ENCODE results near the gene CXCR6. TPM values are rescaled to one million over a fixed set of nuclear protein-coding genes. Genes with fewer than 3 reads are reported as not detected.

The CXCR6 gene
- total and polyA plus RNA-seq, 2 donors (not counting 1 experiment from before 2014, with no cell fraction given), result not detected

DNA sequence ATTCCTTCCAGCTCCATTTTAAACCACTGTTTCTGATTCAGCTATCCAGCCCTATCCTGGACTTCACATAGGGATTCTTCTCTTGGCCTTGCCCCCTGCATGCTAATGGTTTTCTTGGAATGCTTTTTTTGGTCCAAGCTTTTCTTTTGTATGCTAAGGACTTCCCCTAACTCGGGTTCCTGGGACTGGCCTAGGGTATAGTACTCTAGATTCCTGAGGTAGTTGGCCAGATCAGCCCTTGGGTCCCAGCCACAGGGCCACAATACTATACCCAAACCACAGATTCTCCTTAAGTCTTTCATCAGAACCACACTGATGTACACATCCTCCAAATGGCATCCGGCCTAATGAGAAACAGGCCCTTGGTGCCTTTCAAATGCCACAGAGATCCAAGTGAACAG lies 49.6 kb downstream of the CXCR6 start:
- peak overlapping the region; percentile 46 for H3K27ac ChIP-seq (ENCODE audit: insufficient read depth, low read length)
- no peak overlapping the region for H3K4me2 ChIP-seq (ENCODE audit: extremely low read depth, insufficient read depth, low read length)

GRCh38 chr3:45993421-45994027 lies 50.3 kb downstream of the CXCR6 start:
- Histone ChIP-seq H3K27ac (ENCODE audit: insufficient read depth, low read length) (peak overlapping the region; percentile 46), H3K4me1 (ENCODE audit: control insufficient read depth, extremely low read depth, insufficient read depth, low read length) (peaks cover 15% of the 10 kb centered on the region), H3K79me2 (ENCODE audit: control insufficient read depth, insufficient read depth, low read length) (peaks cover 17% of the 10 kb centered on the region), H3K9ac (ENCODE audit: insufficient read depth, low read length) (no peak overlapping the region), H3K4me2 (ENCODE audit: extremely low read depth, insufficient read depth, low read length) (no peak overlapping the region), H3K36me3 (ENCODE audit: control insufficient read depth, insufficient read depth, low read length) (no peaks in the 10 kb centered on the region), H4K20me1 (ENCODE audit: control insufficient read depth, extremely low read depth, insufficient read depth, low read length) (no peaks in the 10 kb centered on the region), H3K9me3 (ENCODE audit: control insufficient read depth, insufficient read depth, low read depth, low read length) (no peaks in the 10 kb centered on the region), H3K27me3 (ENCODE audit: control insufficient read depth, insufficient read depth, low read length) (no peaks in the 10 kb centered on the region), H3K4me3 (replicated peaks in 1 of 4; ENCODE audit: control extremely low read depth in 1 of 4, insufficient read depth in 1 of 4, low read depth in 3 of 4, low read length in 4 of 4) (no peak overlapping the region), H2AFZ (ENCODE audit: low read length) (no peak overlapping the region)
- TF ChIP-seq EZH2 (IDR thresholded peaks at IDR 0.05; ENCODE audit: low read length, missing control alignments), result no peak
- no peak for TF ChIP-seq CTCF (conservative IDR thresholded peaks at IDR 0.05 in 1 of 2, IDR thresholded peaks at IDR 0.05 in 1 of 2; ENCODE audit: low read depth in 1 of 2, low read length in 2 of 2)
- no peak for DNase-seq (ENCODE audit: low read depth in 2 of 2)

More for the DNA sequence above, 49.6 kb downstream of the CXCR6 start:
- Histone ChIP-seq H3K36me3 (ENCODE audit: control insufficient read depth, insufficient read depth, low read length) (no peaks in the 10 kb centered on the region), H3K4me1 (ENCODE audit: control insufficient read depth, extremely low read depth, insufficient read depth, low read length) (peaks cover 22% of the 10 kb centered on the region), H2AFZ (ENCODE audit: low read length) (no peak overlapping the region), H3K9me3 (ENCODE audit: control insufficient read depth, insufficient read depth, low read depth, low read length) (no peaks in the 10 kb centered on the region), H4K20me1 (ENCODE audit: control insufficient read depth, extremely low read depth, insufficient read depth, low read length) (no peaks in the 10 kb centered on the region), H3K27me3 (ENCODE audit: control insufficient read depth, insufficient read depth, low read length) (no peaks in the 10 kb centered on the region), H3K4me3 (replicated peaks in 1 of 4; ENCODE audit: control extremely low read depth in 1 of 4, insufficient read depth in 1 of 4, low read depth in 3 of 4, low read length in 4 of 4) (no peak overlapping the region), H3K9ac (ENCODE audit: insufficient read depth, low read length) (no peak overlapping the region), H3K79me2 (ENCODE audit: control insufficient read depth, insufficient read depth, low read length) (peaks cover 23% of the 10 kb centered on the region)
- TF ChIP-seq CTCF (conservative IDR thresholded peaks at IDR 0.05 in 1 of 2, IDR thresholded peaks at IDR 0.05 in 1 of 2; ENCODE audit: low read depth in 1 of 2, low read length in 2 of 2) (no peak), EZH2 (IDR thresholded peaks at IDR 0.05; ENCODE audit: low read length, missing control alignments) (no peak)
- peak in 1 of 2 donors; percentile 95 for DNase-seq (ENCODE audit: low read depth in 2 of 2)

DNA sequence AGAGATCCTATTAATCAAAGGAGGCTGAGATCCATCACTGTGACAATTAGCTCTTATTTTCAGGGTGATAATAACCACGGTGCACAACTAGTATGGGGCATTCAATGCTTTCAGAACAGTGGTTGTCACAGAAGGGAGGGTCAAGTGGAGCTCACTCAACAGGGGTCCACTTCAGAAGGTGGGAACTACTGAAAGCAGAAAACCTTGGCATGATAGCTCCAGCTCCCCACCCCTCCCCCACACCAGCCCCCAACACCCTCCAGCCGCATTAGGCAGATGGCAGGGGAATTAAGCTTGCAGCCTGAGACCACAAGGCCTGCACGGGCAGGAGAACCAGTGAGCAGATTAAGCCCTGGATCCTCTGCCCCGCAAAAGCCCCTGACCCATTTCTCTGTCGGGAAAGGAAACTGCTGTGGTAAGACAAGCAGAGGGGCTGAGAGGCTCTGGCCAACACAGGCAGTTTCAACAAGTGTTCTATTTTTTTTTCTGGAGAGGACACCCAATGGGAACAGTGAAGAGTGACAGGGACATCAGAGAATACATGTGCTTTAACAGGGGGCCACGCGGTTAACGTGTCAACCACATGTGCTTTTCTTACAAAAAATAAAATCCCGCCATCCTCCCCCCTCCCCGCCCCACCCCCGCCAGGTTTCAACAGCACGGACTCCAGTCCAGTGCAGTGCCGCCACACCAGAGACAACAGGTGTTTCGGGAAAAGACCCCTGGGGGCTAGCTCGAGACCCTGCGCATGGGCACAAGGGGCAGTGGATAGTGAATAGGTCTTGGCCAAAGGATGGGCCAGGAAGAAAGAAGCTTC lies 51.4 kb downstream of the CXCR6 start:
- peak overlapping the region; percentile 80 for H2AFZ ChIP-seq (ENCODE audit: low read length)
- peak overlapping the region; percentile 85 for H3K9ac ChIP-seq (ENCODE audit: insufficient read depth, low read length)
- peaks cover 9% of the 10 kb centered on the region for H3K4me1 ChIP-seq (ENCODE audit: control insufficient read depth, extremely low read depth, insufficient read depth, low read length)
- H4K20me1 ChIP-seq (ENCODE audit: control insufficient read depth, extremely low read depth, insufficient read depth, low read length), result no peaks in the 10 kb centered on the region
- no peak for DNase-seq (ENCODE audit: low read depth in 2 of 2)
- peak overlapping the region; percentile 86 for H3K27ac ChIP-seq (ENCODE audit: insufficient read depth, low read length)
- peaks cover 17% of the 10 kb centered on the region for H3K79me2 ChIP-seq (ENCODE audit: control insufficient read depth, insufficient read depth, low read length)
- no peaks in the 10 kb centered on the region for H3K36me3 ChIP-seq (ENCODE audit: control insufficient read depth, insufficient read depth, low read length)
- no peaks in the 10 kb centered on the region for H3K27me3 ChIP-seq (ENCODE audit: control insufficient read depth, insufficient read depth, low read length)
- peak overlapping the region; percentile 95 for H3K4me2 ChIP-seq (ENCODE audit: extremely low read depth, insufficient read depth, low read length)
- no peaks in the 10 kb centered on the region for H3K9me3 ChIP-seq (ENCODE audit: control insufficient read depth, insufficient read depth, low read depth, low read length)
- TF ChIP-seq EZH2 (IDR thresholded peaks at IDR 0.05; ENCODE audit: low read length, missing control alignments) (no peak), CTCF (conservative IDR thresholded peaks at IDR 0.05 in 1 of 2, IDR thresholded peaks at IDR 0.05 in 1 of 2; ENCODE audit: low read depth in 1 of 2, low read length in 2 of 2) (no peak)
- H3K4me3 ChIP-seq (replicated peaks in 1 of 4; ENCODE audit: control extremely low read depth in 1 of 4, insufficient read depth in 1 of 4, low read depth in 3 of 4, low read length in 4 of 4), result peak overlapping the region; percentile 82 to 96 (median 88)
